HL-60 (cell line): ENCODE results near the gene TM6SF1.
"Not testable (repeated sequence)": the region's sequence is repeated elsewhere in the genome, so short reads cannot be mapped to it uniquely, and the experiment has no call there.

ENCODE experiments used
- DNase-seq, 2 experiments: peaks; one replicate each; pipeline ENCODE4 v3.0.0-alpha.2; 2010 to 2020; ENCODE audit warnings: low read depth in 1 of 2, low spot score in 1 of 2
- H3K27ac ChIP-seq: fragments of 250-450 bp; sonication (Bioruptor Pico); replicated peaks from 2 replicates; pipeline ENCODE4 v1.5.1; 2020; ENCODE audit warnings: mild to moderate bottlenecking, moderate library complexity
- H3K27me3 ChIP-seq: fragments of 250-450 bp; sonication (Bioruptor Pico); 2 replicates; pipeline ENCODE4 v1.5.1; 2021; ENCODE audit warnings: mild to moderate bottlenecking, moderate library complexity; ENCODE audit not compliant: insufficient read depth, poor library complexity, severe bottlenecking
- H3K4me3 ChIP-seq: replicated peaks from 2 replicates; pipeline ENCODE4 v1.5.1; 2011; ENCODE audit warnings: mild to moderate bottlenecking, control low read depth, low read length; ENCODE audit not compliant: insufficient read depth
- CTCF ChIP-seq: IDR thresholded peaks from one replicate; pipeline ENCODE4 v1.5.1; 2011; ENCODE audit warnings: low read length, control low read depth, inconsistent platforms; ENCODE audit not compliant: insufficient read depth
- GABPA ChIP-seq: IDR thresholded peaks from 2 replicates; pipeline ENCODE4 v1.6.1; 2012; ENCODE audit warnings: low read depth
- POLR2AphosphoS5 ChIP-seq: IDR thresholded peaks from 2 replicates; pipeline ENCODE4 v1.6.1; 2012; ENCODE audit warnings: low read depth
- SPI1 ChIP-seq: IDR thresholded peaks from 2 replicates; pipeline ENCODE4 v1.6.1; 2012; ENCODE audit warnings: low read depth, mild to moderate bottlenecking, borderline replicate concordance
- TF ChIP-seq, protein P1 (sequence below): IDR thresholded peaks from 2 replicates; pipeline ENCODE4 v1.6.1; 2012; ENCODE audit warnings: low read depth; ENCODE audit not compliant: insufficient replicate concordance

Gene TM6SF1

GRCh38 chr15:83087576-83087975 lies 19.9 kb upstream of the TM6SF1 start:
- no peak overlapping the region for H3K27ac ChIP-seq
- TF ChIP-seq CTCF (no peak), GABPA (no peak), SPI1 (no peak), POLR2AphosphoS5 (no peak)
- TF ChIP-seq, protein P1, sequence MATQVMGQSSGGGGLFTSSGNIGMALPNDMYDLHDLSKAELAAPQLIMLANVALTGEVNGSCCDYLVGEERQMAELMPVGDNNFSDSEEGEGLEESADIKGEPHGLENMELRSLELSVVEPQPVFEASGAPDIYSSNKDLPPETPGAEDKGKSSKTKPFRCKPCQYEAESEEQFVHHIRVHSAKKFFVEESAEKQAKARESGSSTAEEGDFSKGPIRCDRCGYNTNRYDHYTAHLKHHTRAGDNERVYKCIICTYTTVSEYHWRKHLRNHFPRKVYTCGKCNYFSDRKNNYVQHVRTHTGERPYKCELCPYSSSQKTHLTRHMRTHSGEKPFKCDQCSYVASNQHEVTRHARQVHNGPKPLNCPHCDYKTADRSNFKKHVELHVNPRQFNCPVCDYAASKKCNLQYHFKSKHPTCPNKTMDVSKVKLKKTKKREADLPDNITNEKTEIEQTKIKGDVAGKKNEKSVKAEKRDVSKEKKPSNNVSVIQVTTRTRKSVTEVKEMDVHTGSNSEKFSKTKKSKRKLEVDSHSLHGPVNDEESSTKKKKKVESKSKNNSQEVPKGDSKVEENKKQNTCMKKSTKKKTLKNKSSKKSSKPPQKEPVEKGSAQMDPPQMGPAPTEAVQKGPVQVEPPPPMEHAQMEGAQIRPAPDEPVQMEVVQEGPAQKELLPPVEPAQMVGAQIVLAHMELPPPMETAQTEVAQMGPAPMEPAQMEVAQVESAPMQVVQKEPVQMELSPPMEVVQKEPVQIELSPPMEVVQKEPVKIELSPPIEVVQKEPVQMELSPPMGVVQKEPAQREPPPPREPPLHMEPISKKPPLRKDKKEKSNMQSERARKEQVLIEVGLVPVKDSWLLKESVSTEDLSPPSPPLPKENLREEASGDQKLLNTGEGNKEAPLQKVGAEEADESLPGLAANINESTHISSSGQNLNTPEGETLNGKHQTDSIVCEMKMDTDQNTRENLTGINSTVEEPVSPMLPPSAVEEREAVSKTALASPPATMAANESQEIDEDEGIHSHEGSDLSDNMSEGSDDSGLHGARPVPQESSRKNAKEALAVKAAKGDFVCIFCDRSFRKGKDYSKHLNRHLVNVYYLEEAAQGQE, result no peak
- DNase-seq, result no peak
- no peaks in the 10 kb centered on the region for H3K27me3 ChIP-seq
- no peak overlapping the region for H3K4me3 ChIP-seq

GRCh38 chr15:83088876-83089275 lies 18.6 kb upstream of the TM6SF1 start:
- Histone ChIP-seq H3K27me3 (no peaks in the 10 kb centered on the region), H3K27ac (no peak overlapping the region), H3K4me3 (no peak overlapping the region)
- no peak for DNase-seq
- TF ChIP-seq SPI1 (no peak), POLR2AphosphoS5 (no peak), GABPA (no peak), CTCF (no peak)
- TF ChIP-seq, protein P1, result no peak

DNA sequence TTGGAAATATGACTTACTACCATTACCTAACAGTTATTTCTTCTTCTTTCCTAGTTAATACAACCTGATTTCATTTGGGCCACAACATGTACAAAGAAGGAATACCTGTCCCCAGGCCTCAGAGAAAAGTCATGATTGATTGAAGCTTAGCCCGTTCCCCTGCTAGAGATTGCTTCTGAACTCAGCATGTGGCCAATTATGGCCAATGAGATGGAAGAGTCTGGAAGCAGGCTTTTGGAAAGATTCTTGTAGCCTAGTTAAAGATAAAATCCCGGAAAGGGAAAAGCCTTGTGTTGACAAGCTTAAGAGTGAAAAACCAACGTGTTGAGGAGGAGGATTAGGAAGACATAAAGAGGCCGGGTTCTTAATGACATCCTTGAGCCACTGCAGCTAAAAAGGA lies 17.0 kb upstream of the TM6SF1 start:
- Histone ChIP-seq H3K4me3 (no peak overlapping the region), H3K27ac (no peak overlapping the region), H3K27me3 (no peaks in the 10 kb centered on the region)
- TF ChIP-seq GABPA, result no peak
- TF ChIP-seq SPI1, result no peak
- TF ChIP-seq, protein P1, result no peak
- no peak for TF ChIP-seq POLR2AphosphoS5
- TF ChIP-seq CTCF, result no peak
- no peak for DNase-seq

- not testable (repeated sequence) for H3K4me3 ChIP-seq, H3K27me3 ChIP-seq, DNase-seq, H3K27ac ChIP-seq
Measured at GRCh38 chr15:83091965-83092308, 15.5 kb upstream of the TM6SF1 start.
